ENCODE measurements around the gene SHANK1. TPM values are rescaled to one million over a fixed set of nuclear protein-coding genes. Genes with fewer than 3 reads are reported as not detected.
A peak's percentile ranks its signal among the peaks of the same experiment; 100 is the strongest.
"Not testable (repeated sequence)": the region's sequence is repeated elsewhere in the genome, so short reads cannot be mapped to it uniquely, and the experiment has no call there.

SHANK1 gene
- total RNA-seq, result 1 to 10 TPM in 1 of 4 donors, not detected in 3; 2.2 TPM

DNA sequence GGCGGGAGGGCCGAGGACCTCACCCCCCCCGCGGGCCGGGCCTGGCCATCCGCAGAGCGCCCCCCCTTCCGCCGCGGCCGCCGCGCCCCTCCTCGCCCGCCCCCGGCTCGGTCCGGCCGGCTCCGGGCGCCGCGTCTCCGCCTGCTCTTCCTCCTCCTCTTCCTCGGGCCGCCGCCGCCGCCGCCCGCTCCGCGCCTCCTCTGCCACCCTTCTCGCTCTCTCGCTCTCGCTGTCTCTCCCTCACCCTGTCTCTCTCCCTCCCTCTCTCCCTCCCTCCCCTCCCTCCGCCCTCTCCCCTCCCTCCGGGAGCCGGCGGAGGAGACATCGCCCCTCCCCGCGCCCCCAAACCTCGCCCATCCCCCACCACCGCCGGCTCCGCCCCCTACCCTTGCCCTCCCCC is at the start of gene SHANK1:
Gene SHANK1, minus strand, starts transcription at position 237 of the 400 bp plus-strand sequence. CDS start 2,883 bp downstream, outside the sequence.
- no peak within 1 kb of the TSS for H3K27ac ChIP-seq
- no peaks in the 10 kb centered on the region for H3K9me3 ChIP-seq
- peaks cover 71% of the 10 kb centered on the region for H3K27me3 ChIP-seq
- in situ Hi-C loops (cut with MboI; ENCODE audit: low pct_ligation_motif_present in 1 of 4, low pct_unique_long_range_greater_than_20kb in 1 of 4, low sequenced_read_pairs in 3 of 4) (no loop called here), intact Hi-C loops (cut with DNase I; ENCODE audit: low total_unique reads) (no loop called here)
- TF ChIP-seq, protein P1, sequence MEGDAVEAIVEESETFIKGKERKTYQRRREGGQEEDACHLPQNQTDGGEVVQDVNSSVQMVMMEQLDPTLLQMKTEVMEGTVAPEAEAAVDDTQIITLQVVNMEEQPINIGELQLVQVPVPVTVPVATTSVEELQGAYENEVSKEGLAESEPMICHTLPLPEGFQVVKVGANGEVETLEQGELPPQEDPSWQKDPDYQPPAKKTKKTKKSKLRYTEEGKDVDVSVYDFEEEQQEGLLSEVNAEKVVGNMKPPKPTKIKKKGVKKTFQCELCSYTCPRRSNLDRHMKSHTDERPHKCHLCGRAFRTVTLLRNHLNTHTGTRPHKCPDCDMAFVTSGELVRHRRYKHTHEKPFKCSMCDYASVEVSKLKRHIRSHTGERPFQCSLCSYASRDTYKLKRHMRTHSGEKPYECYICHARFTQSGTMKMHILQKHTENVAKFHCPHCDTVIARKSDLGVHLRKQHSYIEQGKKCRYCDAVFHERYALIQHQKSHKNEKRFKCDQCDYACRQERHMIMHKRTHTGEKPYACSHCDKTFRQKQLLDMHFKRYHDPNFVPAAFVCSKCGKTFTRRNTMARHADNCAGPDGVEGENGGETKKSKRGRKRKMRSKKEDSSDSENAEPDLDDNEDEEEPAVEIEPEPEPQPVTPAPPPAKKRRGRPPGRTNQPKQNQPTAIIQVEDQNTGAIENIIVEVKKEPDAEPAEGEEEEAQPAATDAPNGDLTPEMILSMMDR (IDR thresholded peaks at IDR 0.05), result no peak
- TF ChIP-seq POLR2A (IDR thresholded peaks at IDR 0.05), result no peak
- no peak for TF ChIP-seq EP300 (IDR thresholded peaks at IDR 0.05; ENCODE audit: low read depth)
- no peak for TF ChIP-seq POLR2AphosphoS5 (IDR thresholded peaks at IDR 0.05)
- WGBS, 2 donors (ENCODE audit: low coverage in 1 of 2), result 15% methylated on average over 29 of the region's 47 CpGs; no CpG with 5 or more reads in 1 of the 2 donors
- no peaks in the 10 kb centered on the region for H3K36me3 ChIP-seq
- peak within 1 kb of the TSS in 3 of 4 donors; percentile 8 to 39 (median 15) for H3K4me3 ChIP-seq
- no peak for DNase-seq
- peaks cover 6 to 24% (median 20%) of the 10 kb centered on the region in 4 donors for H3K4me1 ChIP-seq

DNA sequence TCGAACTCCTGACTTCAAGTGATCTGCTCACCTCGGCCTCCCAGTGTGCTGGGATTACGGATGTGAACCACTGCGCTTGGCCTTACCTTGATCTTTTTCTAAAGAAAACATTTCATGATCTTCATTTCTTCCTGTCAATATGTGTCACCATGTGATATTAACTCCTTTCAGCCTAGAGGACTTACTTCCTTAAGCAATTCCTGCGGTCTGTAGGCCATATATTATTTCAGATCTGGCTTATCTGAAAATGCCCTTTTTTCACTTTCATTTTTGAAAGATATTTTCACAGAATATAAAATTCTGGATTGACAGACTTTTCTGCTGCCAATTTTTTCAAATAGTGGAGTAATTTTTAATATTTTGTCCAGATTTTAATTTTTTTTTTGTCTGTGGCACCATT is 48.7 kb upstream of the SHANK1 start:
- peaks cover 23% of the 10 kb centered on the region for H3K27me3 ChIP-seq
- no peaks in the 10 kb centered on the region for H3K4me1 ChIP-seq
- intact Hi-C loops (cut with DNase I; ENCODE audit: low total_unique reads) (no loop called here), in situ Hi-C loops (cut with MboI; ENCODE audit: low pct_ligation_motif_present in 1 of 4, low pct_unique_long_range_greater_than_20kb in 1 of 4, low sequenced_read_pairs in 3 of 4) (no loop called here)
- no peaks in the 10 kb centered on the region for H3K36me3 ChIP-seq
- H3K9me3 ChIP-seq, result peaks cover 0 to 3% of the 10 kb centered on the region in 2 donors
- TF ChIP-seq, protein P1 (IDR thresholded peaks at IDR 0.05), result no peak
- TF ChIP-seq POLR2AphosphoS5 (IDR thresholded peaks at IDR 0.05) (no peak), POLR2A (IDR thresholded peaks at IDR 0.05) (no peak), EP300 (IDR thresholded peaks at IDR 0.05; ENCODE audit: low read depth) (no peak)
- no peak overlapping the region for H3K27ac ChIP-seq
- no peak overlapping the region for H3K4me3 ChIP-seq
- no peak for DNase-seq
- 42 to 56% methylated on average over 1 to 5 of the region's 5 CpGs for WGBS, 2 donors (ENCODE audit: low coverage in 1 of 2)

DNA sequence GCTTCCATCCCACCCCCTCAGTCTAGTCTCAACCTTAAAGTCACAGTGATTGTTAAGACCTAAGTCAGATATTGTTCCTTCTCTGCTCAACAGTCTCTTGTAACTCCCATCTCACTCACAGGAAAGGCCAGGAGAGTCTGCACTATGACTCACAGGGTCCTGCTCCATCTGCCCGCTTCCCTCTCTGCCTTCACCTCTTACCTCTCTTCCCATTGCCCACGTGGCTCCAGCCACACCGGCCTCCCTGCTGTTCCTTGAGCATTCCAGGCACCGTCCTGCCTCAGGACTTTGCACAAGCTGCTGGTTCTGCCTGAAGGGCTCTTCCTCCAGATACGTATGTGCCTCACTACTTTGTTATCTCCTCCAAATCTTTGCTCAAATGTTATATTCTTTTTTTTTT is 47.7 kb upstream of the SHANK1 start:
- peaks cover 13% of the 10 kb centered on the region for H3K27me3 ChIP-seq
- DNase-seq; H3K9me3 ChIP-seq; H3K36me3 ChIP-seq; H3K27ac ChIP-seq; in situ Hi-C loops (cut with MboI; ENCODE audit: low pct_ligation_motif_present in 1 of 4, low pct_unique_long_range_greater_than_20kb in 1 of 4, low sequenced_read_pairs in 3 of 4); H3K4me3 ChIP-seq; H3K4me1 ChIP-seq; intact Hi-C loops (cut with DNase I; ENCODE audit: low total_unique reads): not testable (repeated sequence)
- WGBS, 2 donors (ENCODE audit: low coverage in 1 of 2), result 39 to 51% methylated on average over 3 to 5 of the region's 5 CpGs

DNA sequence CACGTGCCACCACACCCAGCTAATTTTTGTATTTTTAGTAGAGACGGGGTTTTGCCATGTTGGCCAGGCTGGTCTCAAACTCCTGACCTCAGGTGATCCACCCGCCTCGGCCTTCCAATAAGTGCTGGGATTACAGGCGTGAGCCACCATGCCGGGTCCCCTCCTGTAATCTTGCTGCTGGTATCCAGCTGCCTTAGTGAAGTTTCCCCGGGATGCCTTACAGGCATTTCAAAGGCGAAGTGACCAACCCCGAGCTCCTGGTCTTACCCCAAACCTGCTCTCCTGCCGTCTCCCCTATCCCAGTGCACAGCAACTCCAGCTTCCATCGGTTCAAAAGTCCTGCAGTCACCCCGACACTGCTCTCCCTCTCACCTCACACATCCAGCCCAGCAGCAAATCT is 47.1 kb upstream of the SHANK1 start:
- H3K9me3 ChIP-seq; H3K4me3 ChIP-seq; H3K4me1 ChIP-seq; H3K27me3 ChIP-seq; in situ Hi-C loops (cut with MboI; ENCODE audit: low pct_ligation_motif_present in 1 of 4, low pct_unique_long_range_greater_than_20kb in 1 of 4, low sequenced_read_pairs in 3 of 4); H3K36me3 ChIP-seq; H3K27ac ChIP-seq; DNase-seq; intact Hi-C loops (cut with DNase I; ENCODE audit: low total_unique reads): not testable (repeated sequence)
- 79 to 83% methylated on average over 1 to 12 of the region's 12 CpGs for WGBS, 2 donors (ENCODE audit: low coverage in 1 of 2)

DNA sequence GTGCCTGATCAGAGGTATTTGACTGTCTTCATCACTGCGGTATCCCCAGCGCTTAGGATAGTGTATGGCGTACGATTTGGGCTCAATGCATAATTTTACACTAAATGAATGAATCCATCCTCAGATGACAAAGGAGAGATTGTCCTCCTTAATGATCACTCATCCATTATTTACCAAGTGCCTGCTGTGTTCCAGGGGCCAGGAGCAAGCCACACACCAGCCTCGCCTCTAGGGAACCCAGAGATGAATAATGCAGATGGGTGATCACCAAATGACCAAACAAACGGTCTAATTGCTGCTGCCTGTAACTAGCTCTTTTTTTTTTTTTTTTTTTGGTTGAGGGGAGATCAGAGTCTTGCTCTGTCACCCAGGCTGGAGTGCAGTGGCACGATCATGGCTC is 44.8 kb upstream of the SHANK1 start:
- in situ Hi-C loops (cut with MboI; ENCODE audit: low pct_ligation_motif_present in 1 of 4, low pct_unique_long_range_greater_than_20kb in 1 of 4, low sequenced_read_pairs in 3 of 4) (no loop called here), intact Hi-C loops (cut with DNase I; ENCODE audit: low total_unique reads) (no loop called here)
- no peak overlapping the region for H3K27ac ChIP-seq
- H3K9me3 ChIP-seq, result no peaks in the 10 kb centered on the region
- WGBS, 2 donors (ENCODE audit: low coverage in 1 of 2), result 71 to 100% methylated on average over 4 to 7 of the region's 7 CpGs
- no peak for TF ChIP-seq POLR2A (IDR thresholded peaks at IDR 0.05)
- peaks cover 5% of the 10 kb centered on the region for H3K27me3 ChIP-seq
- no peaks in the 10 kb centered on the region for H3K4me1 ChIP-seq
- no peaks in the 10 kb centered on the region for H3K36me3 ChIP-seq
- no peak for DNase-seq
- no peak overlapping the region for H3K4me3 ChIP-seq

DNA sequence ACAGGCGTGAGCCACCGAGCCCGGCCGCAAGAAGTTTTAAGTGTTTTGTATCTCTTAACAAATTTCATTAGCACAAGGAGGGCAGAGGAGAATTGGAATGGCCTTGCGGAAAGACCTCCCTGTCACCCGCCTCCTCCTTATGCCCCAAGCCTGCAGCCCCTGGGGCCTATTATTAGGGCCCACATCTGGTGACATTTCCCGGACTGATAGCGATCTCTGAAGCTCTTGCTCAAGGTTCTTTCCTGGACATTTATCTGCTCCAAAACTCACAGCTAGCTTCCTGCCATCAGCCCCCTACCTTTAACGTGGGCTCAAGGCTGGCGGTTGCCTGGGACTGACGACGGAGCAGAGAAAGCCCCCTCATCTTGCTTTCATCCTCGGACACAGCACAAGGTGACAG is 43.9 kb upstream of the SHANK1 start:
- H3K4me3 ChIP-seq; intact Hi-C loops (cut with DNase I; ENCODE audit: low total_unique reads); H3K36me3 ChIP-seq; H3K4me1 ChIP-seq; DNase-seq; H3K27ac ChIP-seq; H3K9me3 ChIP-seq; H3K27me3 ChIP-seq; in situ Hi-C loops (cut with MboI; ENCODE audit: low pct_ligation_motif_present in 1 of 4, low pct_unique_long_range_greater_than_20kb in 1 of 4, low sequenced_read_pairs in 3 of 4): not testable (repeated sequence)
- 75% methylated on average over 12 of the region's 13 CpGs; no CpG with 5 or more reads in 1 of the 2 donors for WGBS, 2 donors (ENCODE audit: low coverage in 1 of 2)

DNA sequence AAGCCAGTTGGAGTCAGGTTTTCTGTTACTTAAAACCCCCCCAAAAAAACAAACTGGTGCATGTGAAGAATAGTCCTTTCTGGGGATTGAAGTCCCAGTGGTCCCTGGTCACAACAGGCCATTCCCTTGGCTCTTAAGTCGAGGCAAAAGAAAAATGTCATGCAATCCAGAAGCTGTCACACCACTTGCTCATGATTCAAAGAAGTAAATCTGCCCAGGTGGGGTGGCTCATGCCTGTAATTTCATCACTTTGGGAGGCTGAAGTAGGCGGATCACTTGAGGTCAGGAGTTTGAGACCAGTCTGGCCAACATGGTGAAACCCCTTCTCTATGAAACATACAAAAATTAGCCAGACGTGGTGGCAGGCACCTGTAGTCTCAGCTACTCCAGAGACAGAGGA is 41.9 kb upstream of the SHANK1 start:
- H3K4me3 ChIP-seq; H3K9me3 ChIP-seq; DNase-seq; in situ Hi-C loops (cut with MboI; ENCODE audit: low pct_ligation_motif_present in 1 of 4, low pct_unique_long_range_greater_than_20kb in 1 of 4, low sequenced_read_pairs in 3 of 4); H3K36me3 ChIP-seq; H3K4me1 ChIP-seq; H3K27me3 ChIP-seq; H3K27ac ChIP-seq; intact Hi-C loops (cut with DNase I; ENCODE audit: low total_unique reads): not testable (repeated sequence)
- 52% methylated on average over 3 of the region's 3 CpGs; no CpG with 5 or more reads in 1 of the 2 donors for WGBS, 2 donors (ENCODE audit: low coverage in 1 of 2)
